Myocyte (in vitro differentiated cells): Measurements from ENCODE around the gene ADAM23. TPM values are rescaled to one million over a fixed set of nuclear protein-coding genes. Genes with fewer than 3 reads are reported as not detected.

Source experiments
- DNase-seq: peaks from one replicate; pipeline ENCODE4 v3.0.0-alpha.2; 2012; ENCODE audit warnings: low read depth
- total RNA-seq: library from RNA; depleted of rRNA; stranded (reverse); fragments of >200 nt; gene quantifications from 2 replicates; pipeline ENCODE4 v1.2.3, GENCODE V29; 2014

ADAM23 gene
- total RNA-seq, 1 donor from 2014 or later = 5.5 TPM

DNA sequence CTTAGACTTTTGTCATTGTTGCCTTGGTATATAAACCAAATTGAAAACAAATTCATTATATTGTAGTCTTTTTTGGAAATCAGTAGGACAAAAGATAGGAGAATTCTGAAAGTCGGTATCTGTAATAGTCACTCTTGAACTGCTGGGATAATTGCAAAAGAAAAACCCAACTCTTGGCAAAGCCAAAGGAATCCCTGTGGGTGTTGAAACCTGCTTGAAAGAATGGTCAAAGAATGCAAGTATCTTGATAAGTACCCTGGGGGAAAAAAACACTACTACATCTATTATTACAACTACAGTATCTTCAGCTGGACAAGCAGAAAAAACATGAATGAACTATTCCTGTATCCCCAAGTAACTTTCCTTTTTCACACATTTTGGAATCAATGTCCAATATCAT is 191.7 kb downstream of the ADAM23 start:
- no peak for DNase-seq

- no peak for DNase-seq
Observed at GRCh38 chr2:206639636-206640035, 196.3 kb downstream of the ADAM23 start.

- DNase-seq = no peak
Observed at GRCh38 chr2:206641226-206641625, 197.9 kb downstream of the ADAM23 start.

GRCh38 chr2:206642075-206643025 is 199.0 kb downstream of the ADAM23 start, which contains the start of gene FAM237A:
Gene FAM237A, plus strand, starts transcription at chr2:206642487. Its CDS starts 1,750 bp downstream, at chr2:206644237.
- peak; percentile 78 for DNase-seq

- no peak for DNase-seq
Observed at GRCh38 chr2:206647985-206648384, 204.7 kb downstream of the ADAM23 start.

- DNase-seq = no peak
Observed at GRCh38 chr2:206657087-206657486, 213.8 kb downstream of the ADAM23 start.

DNA sequence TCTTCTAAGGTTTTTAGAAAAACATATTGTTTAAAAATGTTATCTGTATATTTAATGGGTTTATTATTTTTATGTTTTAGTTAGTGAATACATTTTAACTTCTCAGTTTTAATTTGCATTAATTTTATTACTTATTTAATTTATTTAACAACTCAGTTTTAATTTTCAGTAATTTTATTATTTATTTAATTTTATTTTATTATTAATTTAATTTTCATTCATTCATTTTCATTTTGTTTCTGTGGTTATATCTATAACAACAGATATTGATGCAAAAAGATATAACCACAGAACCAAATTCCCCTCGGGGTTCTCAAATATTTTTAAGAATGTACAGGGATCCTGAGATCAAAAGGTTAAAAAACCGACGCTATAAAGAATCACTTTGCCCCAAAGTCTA is 221.9 kb downstream of the ADAM23 start:
- DNase-seq = no peak

Other genes with a start within 250 kb of the ADAM23 start
- 23.4 and 30.1 TPM in 2 replicates for gene ZDBF2, start 168.9 kb upstream of the ADAM23 start, total RNA-seq
- not detected in 2 replicates for gene FAM237A, start 199.0 kb downstream of the ADAM23 start, total RNA-seq